GDM1 (cell line): ENCODE data around the gene ALOX5AP.

Source experiments
- DNase-seq: peaks from one replicate; lab custom pipeline; 2025; lab: John Stamatoyannopoulos, UW

Gene ALOX5AP

DNA sequence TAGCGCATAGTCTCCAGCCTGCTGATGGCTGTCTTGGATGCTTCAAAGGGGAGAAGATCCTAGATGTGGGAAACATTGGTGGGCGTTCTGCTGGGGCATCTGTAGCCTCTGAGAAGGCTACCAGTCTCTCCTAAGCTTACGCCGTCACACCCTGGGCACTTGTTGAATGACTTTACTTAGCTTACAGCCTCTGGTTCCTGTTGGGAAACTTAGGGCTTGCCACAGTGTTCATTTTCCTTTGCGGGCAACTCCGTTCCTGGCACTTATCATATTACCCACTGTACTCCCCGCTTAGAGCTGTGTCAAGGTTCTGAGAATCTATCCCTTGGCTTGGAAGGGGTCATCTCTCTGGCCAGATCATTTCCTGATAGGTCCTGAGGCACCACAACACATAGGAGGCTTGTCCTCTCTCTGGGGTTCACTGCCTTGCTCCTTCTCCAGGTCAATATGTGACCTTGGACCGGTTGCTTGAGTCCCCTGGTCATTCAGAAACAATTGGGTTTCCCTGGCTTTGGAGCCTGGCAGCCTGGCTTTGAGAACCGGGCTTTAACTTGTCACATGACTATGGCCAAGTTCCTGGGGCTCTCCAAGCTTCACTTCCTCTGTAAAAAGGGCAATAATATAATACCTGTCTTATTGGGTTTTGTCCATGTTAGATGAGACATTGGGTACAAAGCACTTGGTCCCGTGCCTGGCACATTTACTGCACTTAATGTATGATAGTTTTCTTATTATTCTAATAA is 20.5 kb upstream of the ALOX5AP start:
- DNase-seq: no peak

DNA sequence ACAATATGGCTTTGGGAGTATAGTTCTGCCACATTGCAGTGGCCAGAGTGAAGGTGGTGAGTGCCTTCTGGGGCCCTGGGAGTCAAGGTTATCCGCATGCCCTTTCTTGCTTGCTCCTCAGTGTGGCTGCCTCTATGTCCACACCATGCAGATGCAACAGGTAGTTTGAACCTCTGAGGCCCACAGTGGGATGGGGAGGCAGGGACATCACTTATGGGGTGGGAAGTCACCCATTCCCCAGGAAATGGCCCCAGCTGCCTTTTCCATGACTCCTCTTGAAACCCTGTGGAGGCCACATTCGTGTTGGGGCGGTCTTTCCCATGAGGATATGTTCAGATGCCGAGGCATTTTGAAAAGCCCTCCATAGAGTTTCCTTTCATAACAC is 20.0 kb upstream of the ALOX5AP start:
- DNase-seq: no peak

DNA sequence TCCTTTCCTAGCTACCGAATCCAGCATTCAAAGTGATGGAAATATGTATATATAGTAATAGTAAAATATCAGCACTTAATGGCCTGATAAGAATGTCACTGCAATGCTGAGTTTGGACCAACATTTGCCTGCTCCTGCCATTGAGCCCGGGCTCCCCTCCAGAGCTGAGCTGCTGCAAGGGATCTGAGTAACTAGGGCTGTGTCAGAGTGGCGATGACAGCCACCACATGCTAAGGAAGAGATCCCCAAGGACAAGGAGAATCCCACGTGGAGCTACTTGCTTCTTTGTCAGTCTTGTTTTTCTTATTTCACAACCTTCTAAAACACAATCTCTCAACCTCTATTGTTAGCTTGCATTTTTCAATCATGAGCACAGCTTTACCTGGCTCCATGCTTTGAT is 19.5 kb upstream of the ALOX5AP start:
- no peak for DNase-seq

DNA sequence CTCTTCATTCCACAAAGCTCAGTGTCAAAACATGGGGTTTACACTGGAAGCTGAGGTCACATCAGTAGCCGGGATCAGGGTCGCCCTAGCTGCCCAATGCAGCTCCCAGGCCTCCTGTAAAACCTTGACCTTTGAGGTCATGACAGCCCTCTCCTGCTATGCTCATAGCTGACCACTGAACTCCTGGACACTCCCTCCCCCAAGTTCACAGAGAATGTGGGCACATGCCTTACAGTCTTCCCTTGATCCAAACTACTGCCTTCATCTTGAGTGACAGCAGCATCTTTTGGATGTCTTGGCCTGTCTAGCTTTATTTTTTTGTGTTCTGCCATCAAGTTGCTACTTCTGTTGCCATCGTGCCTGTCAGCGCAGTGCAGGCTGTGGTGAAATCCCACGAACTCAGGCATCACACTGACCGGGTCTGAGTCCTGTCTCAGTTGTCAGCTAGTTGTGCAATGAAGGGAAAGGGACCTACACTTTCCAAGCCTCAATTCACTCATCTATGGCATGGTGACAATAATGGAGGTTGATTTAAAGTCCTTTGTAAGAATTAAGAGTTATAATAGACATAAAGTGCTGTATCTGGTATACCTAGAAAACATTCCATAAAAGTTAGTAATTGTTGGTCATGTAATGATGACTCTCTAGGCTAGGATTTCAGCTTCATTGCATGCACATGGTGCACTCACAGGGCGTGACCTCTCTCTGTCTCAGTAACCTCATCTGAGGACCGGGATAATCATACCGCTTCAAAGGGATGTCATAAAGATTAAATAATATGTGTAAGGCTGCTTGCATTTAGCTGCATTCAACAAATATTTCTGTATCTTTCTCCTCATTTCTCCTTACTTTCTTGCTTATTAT is 16.4 kb upstream of the ALOX5AP start:
- no peak for DNase-seq

DNA sequence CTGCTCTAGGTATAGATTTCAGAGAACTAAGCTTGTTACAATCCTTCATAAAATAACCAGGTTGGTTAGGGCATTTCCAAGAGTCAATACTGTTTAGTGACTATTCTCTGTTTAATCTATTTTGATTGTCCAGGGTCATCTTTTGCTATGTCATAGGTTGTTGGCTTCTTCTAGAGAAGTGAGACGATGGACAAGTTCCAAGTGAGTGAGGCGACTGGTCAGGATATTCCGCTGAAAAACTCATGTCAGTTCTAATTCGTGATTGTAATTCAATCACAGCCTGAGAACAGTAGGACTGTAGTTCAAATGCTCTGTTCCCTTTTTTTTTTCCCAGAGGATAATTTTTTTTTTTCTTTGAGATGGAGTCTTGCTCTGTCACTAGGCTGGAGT is 15.8 kb upstream of the ALOX5AP start:
- no peak for DNase-seq

DNA sequence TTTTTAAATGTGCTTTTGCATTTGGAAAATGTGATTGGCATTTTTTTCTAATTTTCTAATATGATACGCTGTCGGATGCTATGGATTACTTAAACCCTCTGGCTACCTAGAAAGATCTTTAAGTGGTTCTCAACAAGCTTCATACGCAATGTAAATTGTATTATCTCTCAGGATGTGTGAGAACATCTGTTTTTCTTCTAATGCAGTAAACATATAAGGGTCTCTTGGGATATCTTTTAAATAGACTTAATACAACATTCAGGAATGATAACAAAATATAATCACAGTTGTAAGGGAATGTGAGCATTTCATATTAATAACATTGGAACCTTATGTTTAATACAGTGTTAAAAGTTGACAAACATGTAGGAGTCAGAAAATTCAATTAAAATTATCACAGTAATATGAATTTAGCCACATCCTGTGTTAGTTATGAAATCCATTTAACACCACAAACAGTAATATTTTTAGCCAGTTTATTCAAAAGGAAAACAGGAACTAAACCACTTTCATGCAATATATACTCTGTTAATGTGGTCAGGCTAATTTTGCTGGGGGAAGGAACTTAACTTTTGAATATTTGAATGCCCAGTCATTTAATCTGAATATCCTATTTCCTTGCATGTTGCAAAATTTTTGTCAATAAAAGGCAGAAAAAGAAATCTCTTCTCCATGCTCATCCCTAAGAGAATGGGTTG is 15.0 kb upstream of the ALOX5AP start:
- DNase-seq: no peak

DNA sequence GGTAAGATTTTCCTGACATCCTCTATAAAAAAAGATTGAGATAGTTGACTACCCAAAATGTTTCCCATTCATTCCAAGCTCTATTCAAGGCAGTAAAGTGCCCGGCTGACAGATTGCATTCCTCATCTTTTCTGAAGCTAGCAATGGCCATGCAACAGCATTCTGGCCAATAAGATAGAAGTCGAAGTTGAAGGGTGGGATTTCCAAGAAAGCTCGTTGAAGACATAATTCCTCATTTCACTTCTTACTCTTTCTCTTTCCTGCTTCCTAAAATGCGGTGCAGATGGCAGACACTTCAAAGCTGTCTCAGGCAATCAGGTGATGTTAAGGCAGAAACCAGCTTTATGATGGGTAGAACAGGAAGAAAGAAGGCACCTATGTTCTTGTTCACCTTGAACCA is 13.4 kb upstream of the ALOX5AP start:
- no peak for DNase-seq

DNA sequence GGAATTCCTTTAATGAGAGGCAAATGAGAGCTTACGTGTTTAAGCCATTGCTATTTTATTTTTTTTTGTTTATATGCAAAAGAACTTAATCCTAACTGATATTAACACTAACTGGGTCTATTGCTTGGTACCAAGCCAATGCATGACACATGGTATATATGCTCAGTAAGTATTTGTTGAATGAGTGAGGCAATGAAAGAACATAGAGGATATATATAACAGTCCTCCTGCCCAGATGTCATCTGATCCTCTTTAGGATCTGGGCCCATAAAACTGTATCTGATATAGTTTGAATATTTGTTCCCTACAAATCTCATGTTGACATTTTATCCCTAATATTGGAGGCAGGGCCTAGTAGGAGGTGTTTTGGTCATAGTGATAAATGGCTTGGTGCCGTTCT is 13.0 kb upstream of the ALOX5AP start:
- no peak for DNase-seq

DNA sequence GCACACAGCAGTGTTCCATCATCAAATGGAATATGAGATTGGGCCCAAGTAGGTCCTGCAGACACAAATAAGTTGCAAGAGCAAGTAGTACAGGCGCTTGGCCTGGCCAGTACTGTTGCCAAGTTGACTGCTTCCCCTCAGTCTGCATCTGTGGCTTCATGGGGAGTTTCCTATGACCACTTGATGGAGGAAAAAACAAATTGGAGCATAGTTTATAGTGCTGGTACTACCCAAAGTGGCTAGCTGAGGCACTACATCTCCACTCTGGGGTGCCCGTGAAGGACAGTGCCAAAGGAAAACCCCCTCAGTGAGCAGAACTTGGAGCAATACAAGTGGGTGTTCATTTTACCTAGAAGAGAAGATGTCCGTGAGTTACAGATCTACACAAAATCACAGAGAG is 10.6 kb upstream of the ALOX5AP start:
- DNase-seq: no peak

DNA sequence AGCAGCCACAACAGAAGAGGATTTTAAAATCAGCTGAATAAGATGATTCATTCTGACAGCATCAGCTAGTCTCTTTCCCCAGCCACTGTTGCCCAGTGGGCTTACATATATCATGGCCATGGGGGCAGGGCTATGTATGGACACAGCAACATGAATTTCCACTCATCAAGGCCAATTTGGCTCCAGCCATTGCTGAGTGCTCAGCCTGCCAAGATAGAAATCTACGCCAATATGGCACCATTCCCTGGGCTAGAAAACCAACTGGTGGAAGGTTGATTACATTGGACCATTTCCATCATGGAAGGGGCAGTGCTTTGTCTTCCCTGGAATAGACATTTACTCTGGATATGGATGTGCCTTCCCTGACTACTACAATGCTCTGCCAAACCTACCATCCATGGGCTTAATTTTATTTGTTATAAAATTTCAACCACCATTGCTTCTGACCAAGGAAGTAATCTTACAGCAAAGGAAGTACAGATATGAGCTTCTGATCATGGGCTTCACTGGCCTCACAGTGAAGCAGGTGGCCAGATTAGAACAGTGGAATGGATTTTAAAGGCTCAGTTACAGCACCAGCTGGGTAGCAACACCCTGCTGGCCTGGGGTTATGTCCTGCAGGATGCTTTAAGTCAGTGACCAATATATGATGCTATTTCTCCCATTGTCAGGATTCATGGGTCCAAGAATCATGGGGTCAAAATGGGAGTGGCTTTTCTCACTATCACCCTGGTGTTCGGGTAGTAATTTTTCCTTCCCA is 9.8 kb upstream of the ALOX5AP start:
- DNase-seq: no peak

DNA sequence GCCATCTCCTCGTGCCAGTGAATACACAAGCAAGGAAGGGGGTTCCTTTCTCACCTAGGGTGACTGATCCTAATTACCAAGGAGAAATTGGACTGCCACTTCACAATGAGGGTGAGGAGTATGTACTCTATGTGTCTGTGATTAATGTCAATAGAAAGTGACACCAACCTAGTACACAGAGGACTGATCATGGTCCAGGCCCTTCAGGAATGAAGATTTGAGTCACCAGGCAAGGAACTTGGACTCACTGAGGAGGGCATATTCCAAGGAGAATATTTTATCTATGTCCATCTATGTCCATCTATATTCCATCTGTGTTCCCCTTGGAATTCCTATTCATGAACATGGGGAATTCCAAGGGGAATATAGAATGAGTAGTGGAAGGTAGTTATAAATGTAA is 9.2 kb upstream of the ALOX5AP start:
- no peak for DNase-seq

DNA sequence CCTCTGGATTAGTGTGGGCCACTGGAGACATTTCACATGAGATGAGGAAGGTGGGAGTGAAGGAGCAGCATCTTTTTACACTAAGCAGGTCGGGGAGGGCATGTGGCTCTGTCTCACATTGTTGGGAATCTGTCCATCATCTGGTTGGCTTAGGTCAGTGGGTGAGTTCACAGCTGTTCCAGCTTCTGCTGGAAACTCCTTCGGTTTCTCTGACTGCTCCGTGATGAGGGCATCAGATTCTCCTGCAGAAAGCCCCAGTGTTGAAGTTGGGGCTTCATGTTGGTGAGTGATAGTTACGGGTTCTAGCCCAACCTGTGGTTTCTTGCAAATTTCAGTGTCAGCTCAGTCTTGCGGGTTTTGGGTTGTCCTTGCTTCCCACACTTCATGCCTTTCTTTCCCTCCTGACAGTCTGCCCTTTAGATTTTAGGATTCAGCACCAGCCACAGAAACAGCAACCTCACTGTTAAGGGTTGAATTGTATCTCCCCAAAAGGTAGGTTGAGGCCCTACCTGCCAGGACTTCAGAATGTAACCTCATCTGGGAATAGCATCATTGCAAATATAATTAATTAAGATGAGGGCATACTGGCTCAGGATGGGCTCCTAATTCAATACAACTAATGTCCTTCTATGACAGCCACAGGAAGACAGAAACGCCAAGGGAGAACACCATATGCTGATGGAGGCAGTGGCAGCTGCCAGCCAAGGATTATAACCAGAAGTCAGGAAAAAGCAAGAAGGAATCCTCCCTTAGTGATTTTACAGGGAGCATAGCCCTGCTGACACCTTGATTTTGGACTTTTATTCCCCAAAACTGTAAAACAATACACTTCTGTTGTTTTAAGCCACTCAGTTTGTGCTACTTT is 7.6 kb upstream of the ALOX5AP start:
- DNase-seq: no peak

DNA sequence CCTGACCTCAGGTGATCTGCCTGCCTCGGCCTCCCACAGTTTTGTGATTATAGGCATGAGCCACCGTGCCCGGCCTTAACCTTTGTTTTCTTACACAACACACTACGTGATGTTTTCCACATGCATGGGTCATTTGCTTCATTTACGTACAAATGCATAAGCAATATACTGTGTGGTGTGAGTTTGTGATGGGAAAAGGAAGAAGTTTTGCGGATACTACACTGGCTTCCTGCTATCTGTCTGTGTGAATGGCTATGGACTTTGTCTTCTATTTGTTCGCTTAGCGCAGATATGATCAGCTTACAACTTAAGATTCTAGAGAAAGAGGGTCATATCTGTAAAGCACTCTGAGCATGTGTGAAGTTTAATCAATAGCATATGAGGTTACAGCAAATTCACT is 5.5 kb upstream of the ALOX5AP start:
- no peak for DNase-seq

DNA sequence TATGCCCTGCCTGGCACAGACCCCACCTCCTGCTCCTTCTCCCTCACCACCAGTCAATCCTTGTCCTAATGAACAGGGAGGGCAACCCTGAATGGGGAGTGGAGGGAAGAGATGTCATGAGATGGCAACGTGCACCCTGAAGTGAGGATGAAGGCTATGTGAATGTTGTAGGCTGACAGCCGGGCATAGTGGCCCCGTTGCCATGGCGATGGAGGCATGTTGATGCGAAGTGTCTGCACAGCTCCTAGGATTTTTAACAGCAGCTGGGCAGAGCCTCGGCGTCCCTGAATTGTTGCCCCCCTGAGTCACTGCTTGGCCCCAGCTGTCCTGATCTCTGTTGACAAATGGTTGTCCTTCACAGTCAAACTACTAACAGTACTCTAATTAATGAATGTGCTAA is 4.8 kb upstream of the ALOX5AP start:
- no peak for DNase-seq

DNA sequence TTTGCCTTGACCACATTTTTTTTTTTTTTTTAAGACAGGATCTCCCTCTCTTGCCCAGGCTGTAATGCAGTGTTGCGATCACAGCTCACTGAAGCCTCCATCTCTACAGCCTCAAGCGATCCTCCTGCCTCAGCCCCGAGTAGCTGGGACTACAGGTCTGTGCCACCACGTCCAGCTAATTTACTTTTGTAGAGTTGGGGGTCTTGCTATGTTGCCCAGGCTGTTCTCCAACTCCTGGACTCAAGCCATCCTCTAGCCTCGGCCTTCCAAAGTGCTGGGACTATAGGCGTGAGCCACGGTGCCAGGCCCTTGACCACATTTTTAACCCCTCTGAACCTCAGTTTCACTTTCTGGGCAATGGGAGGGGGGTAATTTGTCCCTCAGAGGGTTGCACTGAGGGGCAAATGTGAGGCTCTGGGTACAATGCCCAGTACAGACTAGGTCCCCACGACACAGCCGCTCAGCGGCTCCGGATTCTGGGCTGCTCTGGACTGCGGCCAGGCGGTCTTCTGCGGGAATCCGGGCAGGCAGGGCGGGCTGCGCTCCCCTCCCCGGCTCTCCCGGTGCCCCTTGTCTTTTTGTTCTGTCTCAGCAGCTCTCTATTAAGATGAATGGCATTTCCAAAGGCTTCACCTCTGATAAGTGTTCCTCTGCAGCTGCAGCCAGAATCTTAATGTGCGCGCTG is 3.8 kb upstream of the ALOX5AP start:
- DNase-seq: no peak

DNA sequence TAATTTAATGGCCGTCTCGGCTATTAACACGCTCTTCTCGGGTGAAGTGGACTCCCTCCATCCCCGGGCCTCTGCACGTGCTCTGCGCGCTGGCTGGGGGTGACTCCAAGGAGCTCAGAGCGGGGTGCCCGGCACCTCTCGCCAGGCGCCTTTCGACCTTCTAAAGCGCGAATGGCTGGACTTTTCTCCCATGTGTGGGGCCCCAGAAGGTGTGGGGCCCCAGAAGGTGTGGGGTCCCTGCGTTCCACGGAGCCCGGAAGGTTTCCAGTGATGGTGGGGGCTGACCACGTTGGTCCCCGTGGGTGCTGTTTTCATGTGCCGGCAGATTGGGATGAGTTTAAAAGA is 3.3 kb upstream of the ALOX5AP start:
- DNase-seq: no peak

DNA sequence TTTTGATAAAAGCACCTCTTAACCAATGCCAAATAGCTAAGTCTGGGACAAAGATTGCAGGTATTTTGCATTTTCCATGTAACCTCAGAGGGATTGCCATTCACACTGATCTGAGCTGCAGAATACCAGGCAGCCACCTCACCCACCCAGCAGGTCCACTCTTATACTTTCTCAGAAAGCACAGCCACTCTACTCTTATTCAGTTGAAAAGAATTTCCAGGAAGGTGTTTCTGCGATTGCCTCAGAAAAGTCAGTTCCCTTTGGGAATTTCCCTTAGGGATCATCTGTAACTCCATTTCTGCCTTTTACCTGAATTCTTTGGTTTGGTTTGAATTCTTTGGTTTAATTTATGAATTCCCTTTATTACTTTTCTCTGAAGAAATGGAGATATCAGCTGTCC is 904 bp upstream of the ALOX5AP start:
- no peak for DNase-seq

DNA sequence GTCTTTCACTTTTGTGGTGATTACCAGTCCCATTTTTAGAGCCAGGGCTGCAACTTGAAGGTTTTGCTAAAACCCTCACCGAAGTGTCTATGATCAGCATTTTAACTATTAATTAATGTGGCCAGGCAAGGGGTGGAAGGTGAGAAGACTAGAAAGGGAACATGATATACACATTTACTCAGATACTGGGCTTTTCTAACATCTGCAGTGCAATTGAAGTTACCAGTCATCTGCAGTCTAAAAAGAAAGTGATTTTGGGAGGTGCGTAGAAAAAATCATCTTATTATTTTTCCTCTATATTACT is 481 bp downstream of the ALOX5AP start:
- no peak for DNase-seq

DNA sequence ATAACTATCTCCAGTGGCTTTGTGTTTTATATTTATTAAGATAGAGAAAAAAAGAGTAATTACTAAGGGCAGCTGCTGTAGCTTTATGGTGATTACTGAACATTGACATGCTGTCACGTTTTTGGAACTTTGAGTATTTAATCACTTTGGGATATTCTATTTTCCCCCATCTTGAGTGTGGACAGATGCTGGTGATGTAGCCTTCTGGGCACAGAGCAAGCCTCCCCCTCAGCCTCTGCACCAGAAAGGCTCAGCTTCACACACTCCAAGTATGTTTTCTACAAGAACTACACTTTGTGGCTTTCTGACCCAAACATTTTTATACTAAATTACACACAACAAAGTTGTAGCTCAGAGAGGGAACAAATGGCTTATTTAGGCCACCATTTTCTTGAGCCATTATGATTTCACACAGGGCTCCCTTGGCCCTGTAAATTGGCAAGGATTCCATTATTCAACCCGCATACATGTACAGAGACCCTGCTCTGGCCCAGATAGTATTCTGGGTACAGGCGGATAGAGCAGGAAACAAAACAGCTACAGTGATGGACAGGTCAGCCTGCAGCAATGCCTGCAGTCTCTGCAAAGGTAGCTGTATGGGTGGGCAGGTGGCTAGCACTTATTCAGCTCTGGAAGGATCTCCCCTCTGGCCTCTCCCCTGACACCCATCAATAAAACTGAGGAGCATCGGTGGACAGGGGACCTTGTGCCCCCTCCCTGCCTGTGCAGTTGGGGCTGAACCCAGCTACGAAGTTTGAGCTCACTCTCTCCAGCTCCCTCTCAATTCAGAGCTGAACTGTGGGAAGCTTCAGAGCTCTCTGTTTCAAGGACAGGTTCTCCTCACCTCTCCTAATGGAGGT is 1.3 kb downstream of the ALOX5AP start:
- DNase-seq: no peak
